ENCODE results near the gene GSAP. TPM values are rescaled to one million over a fixed set of nuclear protein-coding genes. Genes with fewer than 3 reads are reported as not detected.
A peak's percentile ranks its signal among the peaks of the same experiment; 100 is the strongest.
"Not testable (repeated sequence)": the region's sequence is repeated elsewhere in the genome, so short reads cannot be mapped to it uniquely, and the experiment has no call there.

GSAP gene
- total RNA-seq, 1 donor from 2014 or later: 9.9 TPM

DNA sequence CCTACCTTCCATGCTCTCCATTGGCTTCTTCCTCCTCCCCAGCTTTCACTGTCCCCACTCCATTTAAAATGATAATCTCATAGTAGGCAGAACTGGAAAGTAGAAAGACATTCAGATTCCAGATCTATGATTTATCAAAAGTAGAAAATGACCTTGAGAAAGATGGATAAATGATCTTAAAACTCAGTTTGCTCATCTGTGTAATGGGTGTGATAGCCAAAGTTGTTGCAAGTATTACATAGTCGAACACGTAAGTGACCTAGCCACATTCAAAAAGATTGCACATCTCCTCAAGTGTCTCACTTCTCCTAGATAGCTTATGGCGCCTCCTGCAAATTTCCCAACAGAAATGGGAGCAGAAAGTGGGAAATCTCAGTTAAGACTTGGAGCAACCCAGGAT lies 126.8 kb downstream of the GSAP start:
- DNase-seq (ENCODE audit: low spot score): no peak

GRCh38 chr7:77288676-77289320 lies 127.4 kb downstream of the GSAP start:
- peak; percentile 34 for DNase-seq (ENCODE audit: low spot score)

- DNase-seq (ENCODE audit: low spot score): no peak
Measured at GRCh38 chr7:77284616-77285015, 131.5 kb downstream of the GSAP start.

DNA sequence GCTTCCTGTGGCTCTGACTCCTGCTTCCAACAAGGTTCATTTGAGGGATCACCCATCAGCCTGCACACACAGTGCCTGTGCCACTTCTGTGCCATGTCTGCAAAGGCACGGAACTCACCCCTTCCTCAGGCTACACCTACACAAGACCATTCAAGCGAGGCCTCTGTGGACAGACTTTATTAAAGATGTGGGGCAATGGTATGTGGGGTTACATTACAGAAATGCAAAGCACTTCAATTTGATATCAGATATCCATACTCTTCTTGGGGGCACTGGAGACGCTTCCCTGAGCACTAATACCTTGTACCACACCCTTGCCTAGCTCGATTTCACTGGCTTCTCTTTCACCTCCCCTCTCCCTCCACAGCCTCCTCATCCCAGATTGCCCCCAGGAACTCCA lies 132.1 kb downstream of the GSAP start:
- no peak for DNase-seq (ENCODE audit: low spot score)

- DNase-seq (ENCODE audit: low spot score): peak; percentile 69
Measured at GRCh38 chr7:77282897-77283296, 133.3 kb downstream of the GSAP start.

DNA sequence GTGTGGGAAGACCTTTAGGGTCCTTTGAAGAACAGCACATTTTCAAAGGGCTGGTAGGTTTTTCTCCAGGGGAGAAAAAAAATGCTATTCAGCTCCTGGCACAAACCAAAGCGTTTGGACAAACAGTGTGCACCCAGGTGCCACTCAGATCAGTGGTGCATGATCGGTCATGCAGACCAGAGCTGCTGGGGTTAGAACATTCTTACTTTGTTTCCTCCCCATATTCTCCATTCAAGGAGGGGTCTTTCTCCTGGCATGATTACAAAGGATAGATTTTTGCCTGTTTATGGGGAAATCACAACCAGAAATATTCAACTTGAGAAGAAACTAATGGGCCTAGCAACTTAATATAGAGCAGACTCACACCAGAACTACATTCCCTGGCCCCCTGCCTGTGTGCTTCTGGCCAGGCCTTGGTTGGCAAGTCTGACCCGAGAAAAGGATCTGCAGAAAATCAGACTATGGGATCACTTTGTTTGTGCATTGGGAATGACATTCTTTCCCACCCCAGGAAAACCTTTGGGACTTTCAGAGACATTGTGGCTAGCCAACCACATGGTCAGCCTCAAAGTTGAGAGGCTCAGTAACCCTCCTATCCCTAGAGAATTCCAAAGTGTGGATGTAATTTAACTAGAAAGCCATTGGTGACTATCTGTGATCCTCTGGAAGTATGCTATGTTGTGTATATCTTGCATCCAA lies 134.2 kb downstream of the GSAP start:
- DNase-seq (ENCODE audit: low spot score): peak; percentile 19

DNA sequence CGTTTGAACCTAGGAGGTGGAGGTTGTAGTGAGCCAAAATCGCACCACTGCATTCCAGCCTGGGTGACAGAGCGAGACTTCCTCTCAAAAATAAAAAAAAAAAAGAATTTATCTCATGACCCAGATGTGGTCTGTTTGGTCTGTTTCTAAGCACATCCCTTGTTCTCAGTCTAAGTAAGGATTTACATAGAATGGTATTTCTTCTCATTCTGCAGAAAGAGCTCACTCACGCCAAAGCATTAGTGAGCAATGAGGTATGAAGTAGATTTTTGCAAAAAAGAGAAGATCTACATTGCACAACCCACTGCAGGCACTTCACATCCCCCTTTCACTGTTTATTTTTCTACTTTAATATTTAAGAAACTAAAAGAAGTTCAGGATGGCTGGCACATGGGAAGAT lies 140.0 kb downstream of the GSAP start:
- DNase-seq (ENCODE audit: low spot score): peak; percentile 47

GRCh38 chr7:77275663-77276062 lies 140.5 kb downstream of the GSAP start:
- DNase-seq (ENCODE audit: low spot score): not testable (repeated sequence)

DNA sequence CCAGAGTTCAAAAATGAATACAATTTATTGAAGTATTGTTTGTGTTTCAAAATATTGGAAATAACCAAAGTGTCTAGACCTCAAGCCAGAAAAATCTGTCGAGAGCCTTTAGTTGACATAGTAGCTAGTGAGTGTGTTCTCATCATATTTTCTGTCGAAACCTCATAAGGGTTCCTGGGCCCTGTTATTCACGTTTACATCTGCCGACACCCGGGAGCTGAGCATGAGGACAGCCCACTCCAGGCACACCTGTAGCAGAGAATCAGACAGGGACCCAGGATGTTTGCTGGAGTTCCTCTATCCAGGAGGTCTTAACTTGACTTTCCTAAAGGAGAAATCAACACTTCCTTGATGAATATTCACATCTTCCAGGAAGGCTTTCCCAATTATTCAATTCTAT lies 144.4 kb downstream of the GSAP start:
- DNase-seq (ENCODE audit: low spot score): no peak

DNA sequence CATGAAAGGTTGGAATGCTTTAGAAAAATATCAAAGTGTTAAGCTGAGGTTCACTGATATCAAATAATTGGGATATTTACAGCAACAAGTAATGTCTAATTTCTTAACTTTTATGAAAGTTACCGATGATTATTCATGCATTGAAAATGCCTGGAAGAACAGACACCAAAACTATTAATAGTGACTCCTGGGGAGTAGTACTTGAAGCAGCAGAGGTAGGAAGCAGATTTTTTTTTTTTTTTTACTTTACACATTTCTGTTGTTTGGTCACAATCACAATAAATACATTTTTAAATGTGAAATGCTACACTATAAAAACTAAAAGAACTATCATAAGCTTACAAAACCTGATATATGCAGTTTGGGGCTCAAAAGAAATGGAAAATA lies 146.1 kb downstream of the GSAP start:
- no peak for DNase-seq (ENCODE audit: low spot score)

GRCh38 chr7:77269360-77270093 lies 146.6 kb downstream of the GSAP start:
- no peak for DNase-seq (ENCODE audit: low spot score)

GRCh38 chr7:77266291-77266794 lies 149.8 kb downstream of the GSAP start:
- DNase-seq (ENCODE audit: low spot score): no peak

DNA sequence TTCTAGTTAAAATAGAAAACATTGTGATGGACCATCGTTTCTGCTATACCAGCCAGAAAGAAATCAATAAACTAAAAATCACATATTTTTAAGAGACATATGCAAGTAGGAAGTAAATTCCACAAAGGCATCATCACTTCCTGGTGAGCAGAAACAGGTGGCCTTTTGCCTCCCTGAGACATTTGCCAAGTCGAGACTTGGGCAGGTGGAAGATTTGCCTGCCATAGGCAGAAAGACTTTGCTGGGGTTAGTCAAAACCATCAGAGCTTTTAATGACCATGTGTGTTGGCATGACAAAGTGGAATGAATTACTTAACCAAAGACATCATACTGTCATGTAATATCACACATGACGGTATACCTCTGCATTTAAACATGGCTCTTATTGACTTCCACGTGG lies 150.5 kb downstream of the GSAP start:
- no peak for DNase-seq (ENCODE audit: low spot score)

DNA sequence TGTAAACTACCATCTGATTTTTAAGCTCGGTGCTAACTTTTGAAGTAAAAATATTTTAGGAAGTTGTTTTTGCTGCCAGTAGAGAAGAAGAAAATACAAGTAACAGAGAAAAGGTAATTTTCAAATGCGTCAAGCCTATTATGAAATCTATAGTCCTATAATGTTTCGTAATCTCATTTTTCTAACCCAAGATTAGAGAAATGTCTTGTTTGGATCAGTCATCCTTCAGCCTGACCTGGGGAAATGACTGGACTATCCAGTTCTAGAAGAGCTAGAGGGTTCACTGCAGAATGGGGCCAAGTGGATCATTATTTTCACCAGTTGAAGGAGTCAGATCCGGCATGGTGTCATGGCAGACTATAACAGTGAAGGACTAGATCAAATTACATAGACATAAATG lies 153.8 kb downstream of the GSAP start:
- no peak for DNase-seq (ENCODE audit: low spot score)

Other genes with a start within 250 kb of the GSAP start
- 45.5 TPM for gene FGL2, start 216.5 kb downstream of the GSAP start, total RNA-seq (ENCODE audit: insufficient read depth, low replicate concordance)
- gene PTPN12, start 120.9 kb upstream of the GSAP start, total RNA-seq (ENCODE audit: insufficient read depth, low replicate concordance): 148 TPM